OCI-LY7 (cell line): ENCODE results near the gene C1orf226.

Experiments used
- EZH2phosphoT487 ChIP-seq: fragments of 200-600 bp; sonication (generic); IDR thresholded peaks from 2 replicates; pipeline ENCODE4 v1.6.1; 2018; ENCODE audit warnings: low read depth, borderline replicate concordance, mild to moderate bottlenecking, mixed run types, antibody characterized with exemption, low read length, moderate library complexity, mixed read lengths
- TF ChIP-seq, protein P1 (sequence below): fragments of 200-600 bp; sonication (generic); conservative IDR thresholded peaks from 2 replicates; pipeline ENCODE4 v1.5.1; 2014; ENCODE audit warnings: mild to moderate bottlenecking, antibody characterized with exemption, low read length, moderate library complexity, mixed read lengths

DNA sequence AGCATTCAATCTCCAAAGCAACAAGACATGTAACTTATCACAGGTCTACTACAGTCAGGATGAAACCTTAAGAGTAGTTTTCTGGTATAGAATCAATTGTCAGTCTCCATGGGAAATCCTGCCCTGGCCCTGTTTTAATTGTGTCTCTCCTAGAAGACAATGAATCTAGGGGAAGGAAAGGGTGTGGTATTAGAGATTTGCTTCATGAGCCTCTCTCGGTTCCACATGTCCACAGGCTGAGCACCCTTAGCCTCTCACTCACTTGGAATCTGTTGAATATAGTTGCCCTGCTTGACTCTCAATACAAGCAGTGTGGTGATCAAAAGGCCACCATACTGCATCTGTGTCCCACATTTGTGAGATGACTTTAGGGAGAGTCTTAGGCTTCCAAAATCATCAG, 22.6 kb upstream of the C1orf226 start:
- TF ChIP-seq, protein P1, sequence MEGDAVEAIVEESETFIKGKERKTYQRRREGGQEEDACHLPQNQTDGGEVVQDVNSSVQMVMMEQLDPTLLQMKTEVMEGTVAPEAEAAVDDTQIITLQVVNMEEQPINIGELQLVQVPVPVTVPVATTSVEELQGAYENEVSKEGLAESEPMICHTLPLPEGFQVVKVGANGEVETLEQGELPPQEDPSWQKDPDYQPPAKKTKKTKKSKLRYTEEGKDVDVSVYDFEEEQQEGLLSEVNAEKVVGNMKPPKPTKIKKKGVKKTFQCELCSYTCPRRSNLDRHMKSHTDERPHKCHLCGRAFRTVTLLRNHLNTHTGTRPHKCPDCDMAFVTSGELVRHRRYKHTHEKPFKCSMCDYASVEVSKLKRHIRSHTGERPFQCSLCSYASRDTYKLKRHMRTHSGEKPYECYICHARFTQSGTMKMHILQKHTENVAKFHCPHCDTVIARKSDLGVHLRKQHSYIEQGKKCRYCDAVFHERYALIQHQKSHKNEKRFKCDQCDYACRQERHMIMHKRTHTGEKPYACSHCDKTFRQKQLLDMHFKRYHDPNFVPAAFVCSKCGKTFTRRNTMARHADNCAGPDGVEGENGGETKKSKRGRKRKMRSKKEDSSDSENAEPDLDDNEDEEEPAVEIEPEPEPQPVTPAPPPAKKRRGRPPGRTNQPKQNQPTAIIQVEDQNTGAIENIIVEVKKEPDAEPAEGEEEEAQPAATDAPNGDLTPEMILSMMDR: no peak
- no peak for TF ChIP-seq EZH2phosphoT487
